GM10248 (cell line): Measurements from ENCODE around the gene SLC7A7.
"Not testable (repeated sequence)": the region's sequence is repeated elsewhere in the genome, so short reads cannot be mapped to it uniquely, and the experiment has no call there.

Source experiments
- CTCF ChIA-PET: fragments of 300-600 bp; sonication (Branson Sonifier 250); formaldehyde crosslinking; extraction: SDS; loops from one replicate; lab custom pipeline; 2021; ENCODE audit warnings: antibody characterized with exemption; lab: Yijun Ruan, JAX
- POLR2A ChIA-PET: fragments of 350-650 bp; sonication (Branson Sonifier 250); formaldehyde crosslinking; extraction: SDS; loops from one replicate; lab custom pipeline; 2020; ENCODE audit warnings: antibody characterized with exemption; lab: Yijun Ruan, JAX
- DNase-seq: peaks from one replicate; pipeline ENCODE4 v3.0.0; 2012; ENCODE audit errors: extremely low spot score
- TF ChIP-seq, protein P1 (sequence below): IDR thresholded peaks from 2 replicates; pipeline ENCODE4 v1.5.1; 2012; ENCODE audit warnings: mild to moderate bottlenecking, low read depth; ENCODE audit errors: extremely low read depth, missing control alignments, control extremely low read depth

The SLC7A7 gene

GRCh38 chr14:22793976-22794375 is 21.3 kb downstream of the SLC7A7 start:
- TF ChIP-seq, protein P1, sequence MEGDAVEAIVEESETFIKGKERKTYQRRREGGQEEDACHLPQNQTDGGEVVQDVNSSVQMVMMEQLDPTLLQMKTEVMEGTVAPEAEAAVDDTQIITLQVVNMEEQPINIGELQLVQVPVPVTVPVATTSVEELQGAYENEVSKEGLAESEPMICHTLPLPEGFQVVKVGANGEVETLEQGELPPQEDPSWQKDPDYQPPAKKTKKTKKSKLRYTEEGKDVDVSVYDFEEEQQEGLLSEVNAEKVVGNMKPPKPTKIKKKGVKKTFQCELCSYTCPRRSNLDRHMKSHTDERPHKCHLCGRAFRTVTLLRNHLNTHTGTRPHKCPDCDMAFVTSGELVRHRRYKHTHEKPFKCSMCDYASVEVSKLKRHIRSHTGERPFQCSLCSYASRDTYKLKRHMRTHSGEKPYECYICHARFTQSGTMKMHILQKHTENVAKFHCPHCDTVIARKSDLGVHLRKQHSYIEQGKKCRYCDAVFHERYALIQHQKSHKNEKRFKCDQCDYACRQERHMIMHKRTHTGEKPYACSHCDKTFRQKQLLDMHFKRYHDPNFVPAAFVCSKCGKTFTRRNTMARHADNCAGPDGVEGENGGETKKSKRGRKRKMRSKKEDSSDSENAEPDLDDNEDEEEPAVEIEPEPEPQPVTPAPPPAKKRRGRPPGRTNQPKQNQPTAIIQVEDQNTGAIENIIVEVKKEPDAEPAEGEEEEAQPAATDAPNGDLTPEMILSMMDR = no peak
- POLR2A ChIA-PET = no interaction called here
- no peak for DNase-seq
- CTCF ChIA-PET = interaction anchor here (0.7 to 4.5 kb wide), 7 partner anchors 9 to 223 kb away, joined by 3 to 19 read pairs (median 3); no protein-coding TSS in a partner anchor

- POLR2A ChIA-PET = interaction anchor here (0.7 kb wide), 1 partner anchor 204 kb away, joined by 3 read pairs; no protein-coding TSS in a partner anchor
- CTCF ChIA-PET = interaction anchor here (0.7 to 4.5 kb wide), 6 partner anchors 9 to 222 kb away, joined by 3 to 19 read pairs (median 3); no protein-coding TSS in a partner anchor
- DNase-seq = not testable (repeated sequence)
These were observed 21.7 kb downstream of the SLC7A7 start for GRCh38 chr14:22793550-22793949.

- ChIA-PET POLR2A (no interaction called here), CTCF (interaction anchor here (0.6 to 1.7 kb wide), 4 partner anchors 9 to 80 kb away, joined by 3 to 6 read pairs (median 4); no protein-coding TSS in a partner anchor)
- TF ChIP-seq, protein P1 = no peak
- no peak for DNase-seq
These were observed 23.1 kb downstream of the SLC7A7 start for GRCh38 chr14:22792158-22792557.

DNA sequence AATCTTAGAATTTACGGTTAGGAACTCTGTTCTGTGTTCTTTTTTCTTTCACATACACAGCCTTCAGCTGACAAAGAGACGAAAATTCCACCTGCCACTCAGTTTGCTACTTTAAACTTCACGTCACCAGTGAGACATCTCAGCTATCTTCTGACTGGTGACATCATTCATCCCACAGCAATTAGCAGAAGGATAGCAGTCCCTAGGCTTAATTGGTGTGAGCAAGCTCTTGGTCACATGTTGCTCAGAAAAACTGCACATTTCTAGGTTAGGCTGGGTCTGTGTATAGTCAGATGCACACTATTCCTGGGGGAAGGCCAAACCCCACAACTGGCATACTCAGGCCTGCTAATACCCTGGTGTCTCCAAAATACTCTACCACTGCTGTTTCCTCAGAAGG is 23.9 kb downstream of the SLC7A7 start:
- TF ChIP-seq, protein P1 = no peak
- no peak for DNase-seq
- POLR2A ChIA-PET = no interaction called here
- CTCF ChIA-PET = interaction anchor here (0.6 to 2.0 kb wide), 6 partner anchors 10 to 190 kb away, joined by 3 to 7 read pairs (median 4); partner anchors contain the start of gene OXA1L

- DNase-seq = no peak
- ChIA-PET POLR2A (no interaction called here), CTCF (no interaction called here)
- TF ChIP-seq, protein P1 = no peak
These were observed 28.6 kb downstream of the SLC7A7 start for GRCh38 chr14:22786685-22787084.

GRCh38 chr14:22781301-22781991 is 33.8 kb downstream of the SLC7A7 start:
- DNase-seq = no peak
- ChIA-PET CTCF (interaction anchor here (0.7 to 2.6 kb wide), 13 partner anchors 8 to 224 kb away, joined by 3 to 11 read pairs (median 4); no protein-coding TSS in a partner anchor), POLR2A (interaction anchor here (1.0 kb wide), 1 partner anchor 9 kb away, joined by 5 read pairs; no protein-coding TSS in a partner anchor)
- TF ChIP-seq, protein P1 = no peak

DNA sequence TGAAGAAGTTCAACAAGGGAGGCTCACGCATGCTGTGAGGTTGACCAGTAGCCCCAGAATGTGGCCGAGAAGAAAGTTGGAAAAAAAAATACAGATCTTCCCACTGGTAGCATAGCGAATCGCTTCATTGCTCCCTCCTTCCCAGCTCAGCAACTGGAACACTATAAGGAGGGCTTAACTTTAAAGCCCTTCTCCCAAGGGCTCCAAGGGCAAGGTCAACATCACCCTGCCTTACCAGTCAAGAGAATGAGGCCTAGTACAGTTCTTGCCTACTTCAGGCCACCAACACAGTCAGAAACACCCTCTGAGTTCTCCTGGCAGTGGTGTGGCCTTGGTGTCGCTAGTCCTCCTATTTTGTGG is 34.3 kb downstream of the SLC7A7 start:
- no peak for DNase-seq
- ChIA-PET CTCF (interaction anchor here (0.9 to 2.6 kb wide), 9 partner anchors 9 to 210 kb away, joined by 3 to 11 read pairs (median 4); no protein-coding TSS in a partner anchor), POLR2A (interaction anchor here (1.0 kb wide), 1 partner anchor 9 kb away, joined by 5 read pairs; no protein-coding TSS in a partner anchor)
- TF ChIP-seq, protein P1 = no peak
